Upper lobe of left lung (tissue), 6 donors: Measurements from ENCODE around the gene SV2C. TPM values are rescaled to one million over a fixed set of nuclear protein-coding genes. Genes with fewer than 3 reads are reported as not detected.

Experiments used
- ATAC-seq, 2 donors: fragments of 200-7000 bp; cut with Tn5 transposase; one replicate each; pipeline ENCODE4 v1.9.1; 2022; ENCODE audit warnings: mild to moderate bottlenecking in 2 of 2, moderate library complexity in 2 of 2; ENCODE audit not compliant: low FRiP score in 2 of 2
- DNase-seq, 2 donors: peaks; one replicate each; pipeline ENCODE4 v3.0.0-alpha.2; 2019 to 2020
- H3K27ac ChIP-seq, 4 donors: fragments of 200-600 bp; sonication (generic); one replicate each; pipeline ENCODE4 v1.5.1; 2016 to 2019
- H3K27me3 ChIP-seq, 4 donors: fragments of 200-600 bp; sonication (generic); one replicate each; pipeline ENCODE4 v1.5.1; 2017 to 2019
- H3K36me3 ChIP-seq, 4 donors: fragments of 200-600 bp; sonication (generic); one replicate each; pipeline ENCODE4 v1.5.1; 2016 to 2019
- H3K4me1 ChIP-seq, 4 donors: fragments of 200-600 bp; sonication (generic); one replicate each; pipeline ENCODE4 v1.5.1; 2018 to 2019
- H3K4me3 ChIP-seq, 4 donors: fragments of 200-600 bp; sonication (generic); one replicate each; pipeline ENCODE4 v1.5.1; 2017 to 2019; ENCODE audit warnings: mild to moderate bottlenecking in 2 of 4, moderate library complexity in 1 of 4
- H3K9me3 ChIP-seq, 4 donors: fragments of 200-600 bp; sonication (generic); one replicate each; pipeline ENCODE4 v1.5.1; 2018 to 2019
- CTCF ChIP-seq, 6 experiments: fragments of 450-650 bp in 4 of 6; fragments of 200-600 bp in 2 of 6; sonication (generic) in 2 of 6; IDR thresholded peaks; one replicate each; pipeline ENCODE4 v1.5.1; 2016 to 2019; ENCODE audit warnings: antibody characterized with exemption in 6 of 6
- EP300 ChIP-seq, 4 donors: sonication (generic); formaldehyde crosslinking; IDR thresholded peaks; one replicate each; pipeline ENCODE4 v1.5.1; 2017; ENCODE audit warnings: antibody characterized with exemption in 4 of 4, control low read depth in 2 of 4
- POLR2A ChIP-seq, 4 donors: fragments of 450-650 bp; IDR thresholded peaks; one replicate each; pipeline ENCODE4 v1.5.1; 2016 to 2017; ENCODE audit warnings: antibody characterized with exemption in 4 of 4, mild to moderate bottlenecking in 2 of 4
- POLR2AphosphoS5 ChIP-seq, 2 donors: sonication (generic); formaldehyde crosslinking; IDR thresholded peaks; one replicate each; pipeline ENCODE4 v1.5.1; 2017; ENCODE audit warnings: antibody characterized with exemption in 2 of 2
- WGBS, 2 donors: methylation state at CpG; one replicate each; pipeline ENCODE4 v1.1.5; 2017 to 2018; 5-methylcytosine and 5-hydroxymethylcytosine counted together
- total RNA-seq, 6 donors: library from RNA; depleted of rRNA in 4 of 6; stranded (reverse); fragments of >200 nt in 4 of 6; gene quantifications; one replicate each; pipeline versions ENCODE4 v1.1.0 to v1.2.1, GENCODE V29; 2016 to 2021
- donor health status: DM: no; HTN: no; CAD: no; lungs with moderate emphysema.
- donor health status: DM: no; HTN: yes; CAD: no; lungs with severe emphysema.

Gene SV2C
- total RNA-seq, 6 donors from 2014 or later: 0.15 to 0.51 (median 0.21) TPM; not detected in 2

GRCh38 chr5:76190356-76190755, 107.2 kb downstream of the SV2C start:
- no peaks in the 10 kb centered on the region for H3K36me3 ChIP-seq
- WGBS, 2 donors: 98% methylated on average over 3 of the region's 3 CpGs
- H3K9me3 ChIP-seq: peaks cover 0 to under 1% (median 0%) of the 10 kb centered on the region in 4 donors
- H3K4me3 ChIP-seq: no peak overlapping the region
- no peaks in the 10 kb centered on the region for H3K4me1 ChIP-seq
- TF ChIP-seq POLR2AphosphoS5 (IDR thresholded peaks at IDR 0.05) (no peak), EP300 (IDR thresholded peaks at IDR 0.05) (no peak), POLR2A (IDR thresholded peaks at IDR 0.05) (no peak), CTCF (IDR thresholded peaks at IDR 0.05) (no peak)
- H3K27ac ChIP-seq: no peak overlapping the region
- H3K27me3 ChIP-seq: no peaks in the 10 kb centered on the region
- no peak for DNase-seq
- no peak for ATAC-seq

- TF ChIP-seq EP300 (IDR thresholded peaks at IDR 0.05): no peak
- no peak for TF ChIP-seq POLR2AphosphoS5 (IDR thresholded peaks at IDR 0.05)
- TF ChIP-seq POLR2A (IDR thresholded peaks at IDR 0.05): no peak
- no peak for TF ChIP-seq CTCF (IDR thresholded peaks at IDR 0.05)
- Histone ChIP-seq H3K36me3 (no peaks in the 10 kb centered on the region), H3K27me3 (no peaks in the 10 kb centered on the region), H3K4me3 (no peak overlapping the region), H3K27ac (no peak overlapping the region), H3K9me3 (no peaks in the 10 kb centered on the region), H3K4me1 (no peaks in the 10 kb centered on the region)
- 68 to 70% methylated on average over 5 of the region's 5 CpGs for WGBS, 2 donors
- DNase-seq: no peak
- no peak for ATAC-seq
These were observed 109.7 kb downstream of the SV2C start for GRCh38 chr5:76192837-76193236.

- no peaks in the 10 kb centered on the region for H3K36me3 ChIP-seq
- no peak overlapping the region for H3K4me3 ChIP-seq
- DNase-seq (no peak), ATAC-seq (no peak)
- H3K4me1 ChIP-seq: no peaks in the 10 kb centered on the region
- H3K27me3 ChIP-seq: no peaks in the 10 kb centered on the region
- no peaks in the 10 kb centered on the region for H3K9me3 ChIP-seq
- TF ChIP-seq POLR2A (IDR thresholded peaks at IDR 0.05) (no peak), EP300 (IDR thresholded peaks at IDR 0.05) (no peak), CTCF (IDR thresholded peaks at IDR 0.05) (no peak)
- no peak overlapping the region for H3K27ac ChIP-seq
These were observed 110.5 kb downstream of the SV2C start for GRCh38 chr5:76193635-76194034.

- no peak for DNase-seq
- no peak overlapping the region for H3K4me3 ChIP-seq
- no peaks in the 10 kb centered on the region for H3K27me3 ChIP-seq
- ATAC-seq: no peak
- WGBS, 2 donors: 77 to 79% methylated on average over 3 of the region's 3 CpGs
- no peaks in the 10 kb centered on the region for H3K9me3 ChIP-seq
- no peak for TF ChIP-seq POLR2AphosphoS5 (IDR thresholded peaks at IDR 0.05)
- no peak for TF ChIP-seq EP300 (IDR thresholded peaks at IDR 0.05)
- no peak for TF ChIP-seq CTCF (IDR thresholded peaks at IDR 0.05)
- no peak for TF ChIP-seq POLR2A (IDR thresholded peaks at IDR 0.05)
- H3K4me1 ChIP-seq: peaks cover 0 to 2% (median under 1%) of the 10 kb centered on the region in 4 donors
- H3K36me3 ChIP-seq: no peaks in the 10 kb centered on the region
- no peak overlapping the region for H3K27ac ChIP-seq
These were observed 111.2 kb downstream of the SV2C start for GRCh38 chr5:76194340-76194739.

GRCh38 chr5:76196457-76196856, 113.3 kb downstream of the SV2C start:
- no peak for DNase-seq

More at GRCh38 chr5:76196457-76196856, 113.3 kb downstream of the SV2C start:
- Histone ChIP-seq H3K4me3 (no peak overlapping the region), H3K36me3 (no peaks in the 10 kb centered on the region), H3K27ac (no peak overlapping the region), H3K4me1 (peaks cover 0 to 4% (median 2%) of the 10 kb centered on the region in 4 donors), H3K27me3 (no peaks in the 10 kb centered on the region), H3K9me3 (no peaks in the 10 kb centered on the region)
- no peak for ATAC-seq
- 91 to 92% methylated on average over 3 of the region's 3 CpGs for WGBS, 2 donors
- no peak for TF ChIP-seq EP300 (IDR thresholded peaks at IDR 0.05)
- TF ChIP-seq CTCF (IDR thresholded peaks at IDR 0.05): no peak
- TF ChIP-seq POLR2AphosphoS5 (IDR thresholded peaks at IDR 0.05): no peak
- TF ChIP-seq POLR2A (IDR thresholded peaks at IDR 0.05): no peak
